Epithelial cell of proximal tubule (primary cell): ENCODE data around the gene ATP8A2. TPM values are rescaled to one million over a fixed set of nuclear protein-coding genes. Genes with fewer than 3 reads are reported as not detected.

Experiments
- DNase-seq: peaks from one replicate; pipeline ENCODE4 v3.0.0-alpha.2; 2011; ENCODE audit warnings: low read depth
- H3K4me3 ChIP-seq: 2 replicates; pipeline ENCODE4 v1.5.1; 2011; ENCODE audit warnings: low read depth, mild to moderate bottlenecking, low read length
- CTCF ChIP-seq: conservative IDR thresholded peaks from 2 replicates; pipeline ENCODE4 v1.5.1; 2012; ENCODE audit warnings: low read depth, mild to moderate bottlenecking, low read length
- total RNA-seq: library from RNA; depleted of rRNA; stranded (reverse); fragments of >200 nt; gene quantifications from 2 replicates; pipeline ENCODE4 v1.2.3, GENCODE V29; 2015

The ATP8A2 gene
- total RNA-seq, 1 donor from 2014 or later: 2.2 TPM

GRCh38 chr13:25765266-25765665 lies 393.5 kb downstream of the ATP8A2 start:
- no peak for TF ChIP-seq CTCF
- DNase-seq: no peak
- H3K4me3 ChIP-seq: no peak overlapping the region

- TF ChIP-seq CTCF: no peak
- DNase-seq: no peak
- no peak overlapping the region for H3K4me3 ChIP-seq
These were observed 394.8 kb downstream of the ATP8A2 start for GRCh38 chr13:25766576-25766975.

GRCh38 chr13:25766991-25767390 lies 395.2 kb downstream of the ATP8A2 start:
- no peak for TF ChIP-seq CTCF

GRCh38 chr13:25768376-25768775 lies 396.6 kb downstream of the ATP8A2 start:
- no peak for TF ChIP-seq CTCF
- H3K4me3 ChIP-seq: no peak overlapping the region
- DNase-seq: no peak

More at GRCh38 chr13:25766991-25767390, 395.2 kb downstream of the ATP8A2 start:
- no peak for DNase-seq
- H3K4me3 ChIP-seq: no peak overlapping the region

- no peak overlapping the region for H3K4me3 ChIP-seq
- DNase-seq: no peak
- TF ChIP-seq CTCF: no peak
These were observed 397.1 kb downstream of the ATP8A2 start for GRCh38 chr13:25768838-25769237.

GRCh38 chr13:25770601-25771000 lies 398.8 kb downstream of the ATP8A2 start:
- H3K4me3 ChIP-seq: no peak overlapping the region
- DNase-seq: no peak
- no peak for TF ChIP-seq CTCF

- no peak for TF ChIP-seq CTCF
- no peak overlapping the region for H3K4me3 ChIP-seq
- DNase-seq: no peak
These were observed 399.4 kb downstream of the ATP8A2 start for GRCh38 chr13:25771202-25771601.
